Epithelial cell of proximal tubule (primary cell): ENCODE measurements around the gene APBB1IP. TPM values are rescaled to one million over a fixed set of nuclear protein-coding genes. Genes with fewer than 3 reads are reported as not detected.

Experiments
- DNase-seq: peaks from one replicate; pipeline ENCODE4 v3.0.0-alpha.2; 2011; ENCODE audit warnings: low read depth
- H3K4me3 ChIP-seq: 2 replicates; pipeline ENCODE4 v1.5.1; 2011; ENCODE audit warnings: low read depth, mild to moderate bottlenecking, low read length
- total RNA-seq: library from RNA; depleted of rRNA; stranded (reverse); fragments of >200 nt; gene quantifications from 2 replicates; pipeline ENCODE4 v1.2.3, GENCODE V29; 2015
- TF ChIP-seq, protein P1 (sequence below): conservative IDR thresholded peaks from 2 replicates; pipeline ENCODE4 v1.5.1; 2012; ENCODE audit warnings: low read depth, mild to moderate bottlenecking, low read length

APBB1IP gene
- total RNA-seq, 1 donor from 2014 or later, result 1.6 TPM

- TF ChIP-seq, protein P1, sequence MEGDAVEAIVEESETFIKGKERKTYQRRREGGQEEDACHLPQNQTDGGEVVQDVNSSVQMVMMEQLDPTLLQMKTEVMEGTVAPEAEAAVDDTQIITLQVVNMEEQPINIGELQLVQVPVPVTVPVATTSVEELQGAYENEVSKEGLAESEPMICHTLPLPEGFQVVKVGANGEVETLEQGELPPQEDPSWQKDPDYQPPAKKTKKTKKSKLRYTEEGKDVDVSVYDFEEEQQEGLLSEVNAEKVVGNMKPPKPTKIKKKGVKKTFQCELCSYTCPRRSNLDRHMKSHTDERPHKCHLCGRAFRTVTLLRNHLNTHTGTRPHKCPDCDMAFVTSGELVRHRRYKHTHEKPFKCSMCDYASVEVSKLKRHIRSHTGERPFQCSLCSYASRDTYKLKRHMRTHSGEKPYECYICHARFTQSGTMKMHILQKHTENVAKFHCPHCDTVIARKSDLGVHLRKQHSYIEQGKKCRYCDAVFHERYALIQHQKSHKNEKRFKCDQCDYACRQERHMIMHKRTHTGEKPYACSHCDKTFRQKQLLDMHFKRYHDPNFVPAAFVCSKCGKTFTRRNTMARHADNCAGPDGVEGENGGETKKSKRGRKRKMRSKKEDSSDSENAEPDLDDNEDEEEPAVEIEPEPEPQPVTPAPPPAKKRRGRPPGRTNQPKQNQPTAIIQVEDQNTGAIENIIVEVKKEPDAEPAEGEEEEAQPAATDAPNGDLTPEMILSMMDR, result no peak
- no peak for DNase-seq
- no peak overlapping the region for H3K4me3 ChIP-seq
Measured at GRCh38 chr10:26432938-26433337, 5.2 kb upstream of the APBB1IP start.

- no peak overlapping the region for H3K4me3 ChIP-seq
- TF ChIP-seq, protein P1, result no peak
- DNase-seq, result no peak
Measured at GRCh38 chr10:26435852-26436251, 2.3 kb upstream of the APBB1IP start.

DNA sequence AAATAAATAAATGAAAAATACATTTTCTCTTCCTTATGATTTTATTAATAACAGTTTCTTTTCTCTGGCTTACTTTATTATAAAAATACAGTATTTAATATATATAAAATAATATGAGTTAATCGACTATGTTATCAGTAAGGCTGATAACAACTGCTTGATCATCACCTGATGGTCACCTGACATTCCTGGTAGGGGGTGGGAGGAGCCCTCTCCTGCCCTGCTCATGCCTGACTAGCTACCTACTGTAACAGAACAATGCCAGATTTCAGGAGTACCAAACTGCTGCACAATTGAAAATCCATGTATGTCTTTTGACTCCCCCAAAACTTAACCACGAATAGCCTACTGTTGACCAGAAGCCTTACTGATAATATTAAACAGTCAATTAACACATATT is 1.3 kb upstream of the APBB1IP start:
- TF ChIP-seq, protein P1, result no peak
- no peak overlapping the region for H3K4me3 ChIP-seq
- DNase-seq, result no peak

GRCh38 chr10:26438534-26439341 is 597 bp downstream of the APBB1IP start:
- DNase-seq, result no peak
- TF ChIP-seq, protein P1, result no peak
- H3K4me3 ChIP-seq, result peak overlapping the region; percentile 82

- H3K4me3 ChIP-seq, result peak overlapping the region; percentile 82
- TF ChIP-seq, protein P1, result no peak
- DNase-seq, result no peak
Measured at GRCh38 chr10:26439406-26440087, 1.4 kb downstream of the APBB1IP start.

- H3K4me3 ChIP-seq, result peak overlapping the region; percentile 82
- TF ChIP-seq, protein P1, result no peak
- DNase-seq, result no peak
Measured at GRCh38 chr10:26440088-26440470, 1.9 kb downstream of the APBB1IP start.
